DOHH2 (cell line): ENCODE measurements around the gene ZMIZ1.

Experiments used
- EZH2phosphoT487 ChIP-seq: fragments of 200-600 bp; sonication (generic); IDR thresholded peaks from 2 replicates; pipeline ENCODE4 v1.6.1; 2017; ENCODE audit warnings: borderline replicate concordance, mild to moderate bottlenecking, antibody characterized with exemption, low read length, moderate library complexity, mixed read lengths
- TF ChIP-seq, protein P1 (sequence below): fragments of 200-600 bp; sonication (generic); IDR thresholded peaks from one replicate; pipeline ENCODE4 v1.5.1; 2014; ENCODE audit warnings: antibody characterized with exemption, mild to moderate bottlenecking, low read depth, low read length; ENCODE audit not compliant: poor library complexity, severe bottlenecking

DNA sequence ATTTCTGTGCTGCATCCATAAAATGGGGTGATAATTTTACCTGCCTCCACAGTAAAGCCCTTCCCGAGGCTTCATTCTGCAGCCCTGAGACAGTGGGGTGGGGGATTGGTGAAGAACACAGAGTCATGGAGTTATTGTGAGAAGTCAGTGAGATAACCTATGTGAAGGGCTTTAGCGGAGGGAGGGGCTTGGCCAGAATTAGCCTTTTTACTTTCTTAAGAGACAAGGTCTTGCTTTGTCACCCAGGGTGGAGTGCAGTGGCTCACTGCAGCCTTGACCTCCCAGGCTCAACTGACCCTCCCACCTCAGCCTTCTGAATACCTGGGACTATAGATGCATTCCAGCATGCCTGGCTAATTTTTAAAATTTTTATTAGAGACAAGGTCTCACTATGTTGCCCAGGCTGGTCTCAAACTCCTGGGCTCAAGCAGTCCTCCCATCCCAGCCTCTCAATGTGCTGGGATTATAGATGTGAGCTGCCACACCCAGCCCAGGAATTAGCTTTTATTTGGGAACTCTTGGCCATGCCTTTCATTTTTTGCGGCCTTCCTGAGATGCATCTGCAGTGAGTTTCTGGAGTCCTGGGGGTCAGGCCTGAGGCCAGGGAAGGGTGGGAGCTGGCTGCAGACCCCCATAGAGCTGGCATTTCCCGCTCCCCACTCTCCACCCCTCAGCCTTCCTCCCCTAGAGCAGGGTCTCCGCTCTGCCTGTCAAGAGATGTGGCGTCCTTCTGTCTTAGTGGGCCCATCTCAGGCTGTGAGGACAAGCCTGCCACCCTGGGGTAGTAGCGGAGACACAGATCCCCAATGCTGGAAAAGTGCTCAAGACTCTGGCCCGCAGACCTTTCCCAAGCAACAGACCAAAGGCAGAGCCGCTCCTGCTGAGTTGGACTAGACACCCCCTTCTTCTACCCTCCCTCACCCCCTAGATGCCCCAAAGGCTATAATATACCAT lies 77.0 kb downstream of the ZMIZ1 start:
- TF ChIP-seq, protein P1, sequence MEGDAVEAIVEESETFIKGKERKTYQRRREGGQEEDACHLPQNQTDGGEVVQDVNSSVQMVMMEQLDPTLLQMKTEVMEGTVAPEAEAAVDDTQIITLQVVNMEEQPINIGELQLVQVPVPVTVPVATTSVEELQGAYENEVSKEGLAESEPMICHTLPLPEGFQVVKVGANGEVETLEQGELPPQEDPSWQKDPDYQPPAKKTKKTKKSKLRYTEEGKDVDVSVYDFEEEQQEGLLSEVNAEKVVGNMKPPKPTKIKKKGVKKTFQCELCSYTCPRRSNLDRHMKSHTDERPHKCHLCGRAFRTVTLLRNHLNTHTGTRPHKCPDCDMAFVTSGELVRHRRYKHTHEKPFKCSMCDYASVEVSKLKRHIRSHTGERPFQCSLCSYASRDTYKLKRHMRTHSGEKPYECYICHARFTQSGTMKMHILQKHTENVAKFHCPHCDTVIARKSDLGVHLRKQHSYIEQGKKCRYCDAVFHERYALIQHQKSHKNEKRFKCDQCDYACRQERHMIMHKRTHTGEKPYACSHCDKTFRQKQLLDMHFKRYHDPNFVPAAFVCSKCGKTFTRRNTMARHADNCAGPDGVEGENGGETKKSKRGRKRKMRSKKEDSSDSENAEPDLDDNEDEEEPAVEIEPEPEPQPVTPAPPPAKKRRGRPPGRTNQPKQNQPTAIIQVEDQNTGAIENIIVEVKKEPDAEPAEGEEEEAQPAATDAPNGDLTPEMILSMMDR, result no peak
- TF ChIP-seq EZH2phosphoT487, result no peak
